GM12865 (cell line): ENCODE data around the gene SRF.

Experiments used
- DNase-seq: peaks from one replicate; pipeline ENCODE4 v3.0.0; 2010; ENCODE audit warnings: low read depth
- H3K4me3 ChIP-seq: 2 replicates; pipeline ENCODE4 v1.5.1; 2011; ENCODE audit warnings: mild to moderate bottlenecking, low read depth, low read length, control low read depth
- TF ChIP-seq, protein P1 (sequence below): IDR thresholded peaks from 2 replicates; pipeline ENCODE4 v1.5.1; 2011; ENCODE audit warnings: low read length, control low read depth, low read depth, inconsistent platforms; ENCODE audit not compliant: insufficient read depth; ENCODE audit errors: missing control alignments

Gene SRF

DNA sequence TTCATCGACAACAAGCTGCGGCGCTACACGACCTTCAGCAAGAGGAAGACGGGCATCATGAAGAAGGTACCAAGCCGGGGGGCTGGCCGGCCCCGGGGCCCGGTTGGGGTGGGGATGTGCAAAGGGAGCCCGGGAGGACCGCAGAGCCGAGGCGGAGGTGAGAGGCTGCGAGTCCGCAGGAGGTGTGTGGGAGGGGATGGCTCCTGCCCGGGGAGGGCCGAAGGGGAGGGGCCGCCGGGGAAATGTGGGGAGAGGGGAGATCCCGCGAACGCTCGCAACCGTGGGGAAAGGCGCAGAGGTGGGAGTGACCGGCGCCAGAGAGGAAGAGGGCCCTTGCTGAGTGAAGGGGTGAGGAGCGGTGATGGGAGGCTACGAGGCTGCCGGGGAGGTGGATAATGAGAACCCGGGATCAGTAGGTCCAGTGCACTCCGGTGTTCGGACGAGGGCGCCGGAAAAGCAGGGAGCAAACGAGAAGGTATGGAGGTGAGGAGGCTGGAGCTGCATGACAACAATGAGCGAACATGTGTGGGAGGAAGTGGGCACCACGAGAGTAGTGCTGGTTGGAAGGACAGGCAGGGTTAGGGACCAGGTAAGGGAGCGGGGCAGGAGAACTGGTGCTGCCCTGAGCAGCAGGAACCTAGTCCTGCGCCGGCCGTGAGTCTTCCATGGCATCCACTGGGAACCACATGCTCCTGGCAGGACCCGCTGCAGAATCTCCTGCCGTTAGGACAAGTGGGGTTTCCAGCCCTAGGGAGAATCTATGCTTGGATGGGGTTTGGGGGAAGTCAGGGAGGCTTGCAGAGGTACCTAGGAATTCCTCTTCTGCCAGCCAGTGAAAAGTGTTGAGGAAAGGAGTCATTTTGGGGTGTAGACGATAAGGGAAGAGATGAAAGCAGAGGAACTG lies 1.3 kb downstream of the SRF start:
- peak overlapping the region; percentile 91 for H3K4me3 ChIP-seq
- TF ChIP-seq, protein P1, sequence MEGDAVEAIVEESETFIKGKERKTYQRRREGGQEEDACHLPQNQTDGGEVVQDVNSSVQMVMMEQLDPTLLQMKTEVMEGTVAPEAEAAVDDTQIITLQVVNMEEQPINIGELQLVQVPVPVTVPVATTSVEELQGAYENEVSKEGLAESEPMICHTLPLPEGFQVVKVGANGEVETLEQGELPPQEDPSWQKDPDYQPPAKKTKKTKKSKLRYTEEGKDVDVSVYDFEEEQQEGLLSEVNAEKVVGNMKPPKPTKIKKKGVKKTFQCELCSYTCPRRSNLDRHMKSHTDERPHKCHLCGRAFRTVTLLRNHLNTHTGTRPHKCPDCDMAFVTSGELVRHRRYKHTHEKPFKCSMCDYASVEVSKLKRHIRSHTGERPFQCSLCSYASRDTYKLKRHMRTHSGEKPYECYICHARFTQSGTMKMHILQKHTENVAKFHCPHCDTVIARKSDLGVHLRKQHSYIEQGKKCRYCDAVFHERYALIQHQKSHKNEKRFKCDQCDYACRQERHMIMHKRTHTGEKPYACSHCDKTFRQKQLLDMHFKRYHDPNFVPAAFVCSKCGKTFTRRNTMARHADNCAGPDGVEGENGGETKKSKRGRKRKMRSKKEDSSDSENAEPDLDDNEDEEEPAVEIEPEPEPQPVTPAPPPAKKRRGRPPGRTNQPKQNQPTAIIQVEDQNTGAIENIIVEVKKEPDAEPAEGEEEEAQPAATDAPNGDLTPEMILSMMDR, result no peak
- peak; percentile 52 for DNase-seq

DNA sequence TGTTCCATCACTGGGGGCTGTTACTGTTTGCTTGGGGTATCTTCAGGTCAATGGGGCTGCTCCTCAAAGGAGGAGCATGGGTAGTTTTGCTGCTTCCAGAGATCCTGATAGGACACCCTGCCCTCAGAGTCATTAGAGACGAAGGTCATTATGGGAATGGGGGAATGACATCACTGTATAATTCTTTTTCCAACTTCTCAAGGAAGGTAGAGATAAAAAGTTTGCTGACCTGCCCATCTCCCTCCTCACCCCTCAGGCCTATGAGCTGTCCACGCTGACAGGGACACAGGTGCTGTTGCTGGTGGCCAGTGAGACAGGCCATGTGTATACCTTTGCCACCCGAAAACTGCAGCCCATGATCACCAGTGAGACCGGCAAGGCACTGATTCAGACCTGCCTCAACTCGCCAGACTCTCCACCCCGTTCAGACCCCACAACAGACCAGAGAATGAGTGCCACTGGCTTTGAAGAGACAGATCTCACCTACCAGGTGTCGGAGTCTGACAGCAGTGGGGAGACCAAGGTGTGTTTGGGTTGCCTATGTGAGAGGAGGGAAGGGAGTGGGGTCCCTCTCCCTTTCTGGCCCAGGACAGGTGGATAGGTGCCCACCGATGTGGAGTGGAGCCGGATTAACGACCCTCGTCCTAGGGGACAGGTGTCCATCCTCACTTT lies 2.7 kb downstream of the SRF start:
- DNase-seq, result no peak
- TF ChIP-seq, protein P1, result no peak
- peak overlapping the region; percentile 91 for H3K4me3 ChIP-seq

DNA sequence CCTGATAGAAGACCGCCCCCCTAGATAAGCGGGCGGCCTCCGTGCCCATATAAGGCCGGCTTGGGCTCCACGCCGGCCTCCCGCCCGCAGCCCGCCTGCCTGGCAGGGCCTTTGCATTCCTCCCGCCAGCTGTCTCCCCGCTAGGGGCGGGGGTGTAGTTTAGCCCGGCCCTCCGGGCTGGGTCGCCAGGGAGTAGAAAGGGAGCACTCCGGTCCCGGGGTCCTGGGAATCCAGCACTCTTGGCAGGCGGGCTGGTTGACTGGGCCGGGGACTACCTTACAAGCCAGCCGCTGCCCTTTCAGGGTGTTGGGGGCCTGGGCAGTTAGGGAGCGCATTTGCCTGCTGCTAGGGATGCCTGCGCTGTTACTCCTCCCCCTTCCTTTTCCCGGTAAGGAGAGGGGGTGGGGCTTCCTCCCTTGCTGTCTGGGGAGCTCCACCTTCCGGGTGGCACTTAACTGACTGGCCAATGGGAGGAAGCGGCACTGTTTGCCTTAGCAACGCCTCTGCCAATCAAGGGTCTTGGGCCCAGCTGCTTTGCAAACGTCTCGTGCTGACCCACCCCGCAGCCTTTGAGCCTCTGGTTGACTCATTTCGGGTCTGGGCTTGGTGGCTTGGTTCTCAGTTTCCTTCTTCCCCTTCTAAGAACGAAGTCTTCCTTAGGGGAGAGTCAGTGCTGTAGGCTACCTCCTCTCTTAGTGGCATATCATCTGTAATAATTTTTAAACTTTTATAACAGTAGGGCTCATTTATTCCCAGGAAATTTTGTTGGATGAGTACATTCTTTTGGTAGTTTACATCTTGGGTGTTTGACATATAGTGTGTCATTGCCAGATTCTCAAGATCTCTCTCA lies 3.4 kb downstream of the SRF start:
- peak; percentile 99 for DNase-seq
- TF ChIP-seq, protein P1, result no peak
- peak overlapping the region; percentile 91 for H3K4me3 ChIP-seq

DNA sequence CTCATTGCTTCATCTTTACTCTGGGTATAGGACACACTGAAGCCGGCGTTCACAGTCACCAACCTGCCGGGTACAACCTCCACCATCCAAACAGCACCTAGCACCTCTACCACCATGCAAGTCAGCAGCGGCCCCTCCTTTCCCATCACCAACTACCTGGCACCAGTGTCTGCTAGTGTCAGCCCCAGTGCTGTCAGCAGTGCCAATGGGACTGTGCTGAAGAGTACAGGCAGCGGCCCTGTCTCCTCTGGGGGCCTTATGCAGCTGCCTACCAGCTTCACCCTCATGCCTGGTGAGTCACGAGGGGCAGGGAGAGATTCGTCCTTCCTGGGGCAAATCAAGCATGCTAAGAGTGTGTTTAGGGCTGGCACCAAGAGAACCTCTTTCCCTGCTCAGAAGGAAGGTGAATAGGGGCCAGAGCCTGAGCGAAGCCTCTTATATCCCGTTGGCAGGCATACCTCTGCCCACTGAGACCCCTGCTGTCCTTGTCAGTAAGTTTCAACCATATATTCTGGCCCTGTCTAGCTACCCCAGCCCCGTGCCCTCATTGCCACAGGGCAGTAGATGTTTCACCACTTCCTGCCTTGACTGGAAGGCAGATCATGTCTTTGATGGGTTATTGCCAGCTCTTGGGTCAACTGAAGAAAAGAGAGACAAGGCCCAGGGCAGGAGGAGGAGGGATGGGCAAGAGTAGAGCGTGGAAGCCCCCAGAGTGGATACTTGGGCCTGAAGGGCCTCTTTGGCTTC lies 4.8 kb downstream of the SRF start:
- no peak for DNase-seq
- TF ChIP-seq, protein P1, result no peak
- no peak overlapping the region for H3K4me3 ChIP-seq

DNA sequence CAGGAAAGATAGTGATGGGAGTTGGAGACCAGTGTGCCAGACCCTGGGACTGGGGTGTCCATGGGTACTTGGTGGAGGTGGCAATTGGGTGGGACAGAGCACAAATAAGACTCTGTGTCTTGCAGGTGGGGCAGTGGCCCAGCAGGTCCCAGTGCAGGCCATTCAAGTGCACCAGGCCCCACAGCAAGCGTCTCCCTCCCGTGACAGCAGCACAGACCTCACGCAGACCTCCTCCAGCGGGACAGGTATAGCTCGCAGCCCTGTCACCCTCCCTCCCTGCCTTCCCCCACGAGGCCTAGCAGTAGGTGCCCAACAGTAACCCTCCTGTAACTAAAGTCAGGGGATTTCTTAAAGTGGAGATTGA lies 5.3 kb downstream of the SRF start:
- DNase-seq, result peak; percentile 9
- no peak overlapping the region for H3K4me3 ChIP-seq
- TF ChIP-seq, protein P1, result no peak

DNA sequence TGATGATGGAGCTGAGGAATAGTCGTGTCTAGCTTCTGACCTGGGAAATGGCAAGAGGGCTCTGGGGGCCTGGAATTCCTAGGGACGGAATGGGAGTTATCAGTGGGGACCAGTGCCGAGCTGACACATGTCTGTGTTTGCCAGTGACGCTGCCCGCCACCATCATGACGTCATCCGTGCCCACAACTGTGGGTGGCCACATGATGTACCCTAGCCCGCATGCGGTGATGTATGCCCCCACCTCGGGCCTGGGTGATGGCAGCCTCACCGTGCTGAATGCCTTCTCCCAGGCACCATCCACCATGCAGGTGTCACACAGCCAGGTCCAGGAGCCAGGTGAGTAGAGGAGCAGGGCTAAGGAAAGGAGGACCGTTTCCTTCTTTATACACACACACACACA lies 7.1 kb downstream of the SRF start:
- no peak for DNase-seq
- TF ChIP-seq, protein P1, result no peak
- no peak overlapping the region for H3K4me3 ChIP-seq
